ENCODE results near the gene DNMT3A.

DNMT3A gene

GRCh38 chr2:25252291-25253152, 89.2 kb downstream of the DNMT3A start:
- TF ChIP-seq, protein P1, sequence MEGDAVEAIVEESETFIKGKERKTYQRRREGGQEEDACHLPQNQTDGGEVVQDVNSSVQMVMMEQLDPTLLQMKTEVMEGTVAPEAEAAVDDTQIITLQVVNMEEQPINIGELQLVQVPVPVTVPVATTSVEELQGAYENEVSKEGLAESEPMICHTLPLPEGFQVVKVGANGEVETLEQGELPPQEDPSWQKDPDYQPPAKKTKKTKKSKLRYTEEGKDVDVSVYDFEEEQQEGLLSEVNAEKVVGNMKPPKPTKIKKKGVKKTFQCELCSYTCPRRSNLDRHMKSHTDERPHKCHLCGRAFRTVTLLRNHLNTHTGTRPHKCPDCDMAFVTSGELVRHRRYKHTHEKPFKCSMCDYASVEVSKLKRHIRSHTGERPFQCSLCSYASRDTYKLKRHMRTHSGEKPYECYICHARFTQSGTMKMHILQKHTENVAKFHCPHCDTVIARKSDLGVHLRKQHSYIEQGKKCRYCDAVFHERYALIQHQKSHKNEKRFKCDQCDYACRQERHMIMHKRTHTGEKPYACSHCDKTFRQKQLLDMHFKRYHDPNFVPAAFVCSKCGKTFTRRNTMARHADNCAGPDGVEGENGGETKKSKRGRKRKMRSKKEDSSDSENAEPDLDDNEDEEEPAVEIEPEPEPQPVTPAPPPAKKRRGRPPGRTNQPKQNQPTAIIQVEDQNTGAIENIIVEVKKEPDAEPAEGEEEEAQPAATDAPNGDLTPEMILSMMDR (IDR thresholded peaks at IDR 0.05; ENCODE audit: low read depth, low read length, missing control alignments), result no peak
- peak overlapping the region; percentile 17; the same call in 1 of the 2 replicates for H3K4me3 ChIP-seq (replicated peaks; ENCODE audit: low read depth, low read length)
- DNase-seq (ENCODE audit: extremely low read depth, low read depth), result no peak

GRCh38 chr2:25251422-25252273, 90.1 kb downstream of the DNMT3A start:
- peak overlapping the region; percentile 39 for H3K4me3 ChIP-seq (replicated peaks; ENCODE audit: low read depth, low read length)
- no peak for DNase-seq (ENCODE audit: extremely low read depth, low read depth)
- TF ChIP-seq, protein P1 (IDR thresholded peaks at IDR 0.05; ENCODE audit: low read depth, low read length, missing control alignments), result no peak

DNA sequence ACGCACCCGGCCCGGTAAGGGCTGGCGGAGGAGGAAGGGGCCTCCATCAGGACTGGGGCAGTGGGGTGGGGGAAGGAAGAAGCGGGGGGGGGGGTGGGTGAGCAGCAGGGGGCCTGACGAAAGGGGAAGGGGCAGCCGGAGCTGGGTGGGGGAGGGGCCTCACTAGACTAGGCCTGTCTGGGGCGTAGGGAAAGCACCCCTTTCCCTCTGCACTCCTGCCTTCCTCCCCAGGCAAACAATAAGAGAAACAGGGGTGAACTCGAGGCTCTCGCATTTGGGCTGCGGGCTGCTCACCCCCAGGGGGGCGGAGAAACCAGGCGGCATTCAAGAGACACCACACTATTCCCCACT, 90.7 kb downstream of the DNMT3A start:
- TF ChIP-seq, protein P1 (IDR thresholded peaks at IDR 0.05; ENCODE audit: low read depth, low read length, missing control alignments), result no peak

DNA sequence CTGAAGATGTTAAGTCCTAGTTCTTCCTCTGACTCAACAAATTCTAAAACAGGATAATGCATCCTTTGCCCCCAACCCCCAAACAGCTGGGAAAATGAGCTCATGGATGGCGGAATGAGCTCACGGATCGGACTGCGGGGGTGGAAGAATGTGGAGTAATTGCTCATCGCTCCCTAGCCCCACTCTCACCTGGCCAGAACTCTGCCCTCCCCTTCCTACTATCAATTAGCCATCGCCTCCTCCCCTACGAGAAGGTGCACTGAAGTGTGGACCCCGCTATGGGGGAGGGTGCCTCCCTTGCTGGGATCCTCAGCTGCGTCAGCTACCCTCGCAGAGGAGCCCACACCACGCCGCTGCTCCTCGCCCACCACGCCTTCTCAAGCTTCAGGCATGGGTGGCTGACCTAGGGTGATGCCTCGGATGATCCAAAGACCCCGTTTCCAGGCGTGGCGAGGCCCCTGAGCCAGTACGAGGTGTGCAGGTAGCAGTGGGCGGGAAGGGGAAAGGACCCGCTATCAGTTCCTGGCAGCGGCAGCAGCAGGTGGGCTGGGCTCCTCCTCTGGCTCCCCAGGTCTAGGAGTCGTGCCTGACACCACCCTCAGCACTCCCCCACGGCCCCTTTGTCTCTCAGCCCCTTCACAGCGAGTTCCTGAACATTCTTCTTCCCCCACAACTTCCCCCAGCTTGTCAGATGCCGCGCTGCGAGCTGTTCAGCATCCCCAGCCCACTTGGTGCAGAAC, 91.2 kb downstream of the DNMT3A start:
- DNase-seq (ENCODE audit: extremely low read depth, low read depth), result peak; percentile 30
- TF ChIP-seq, protein P1 (IDR thresholded peaks at IDR 0.05; ENCODE audit: low read depth, low read length, missing control alignments), result no peak

More for the DNA sequence above, 90.7 kb downstream of the DNMT3A start:
- DNase-seq (ENCODE audit: extremely low read depth, low read depth), result no peak
- H3K4me3 ChIP-seq (replicated peaks; ENCODE audit: low read depth, low read length), result peak overlapping the region; percentile 39

GRCh38 chr2:25249785-25250184, 91.9 kb downstream of the DNMT3A start:
- no peak overlapping the region for H3K4me3 ChIP-seq (replicated peaks; ENCODE audit: low read depth, low read length)
- no peak for DNase-seq (ENCODE audit: extremely low read depth, low read depth)
- TF ChIP-seq, protein P1 (IDR thresholded peaks at IDR 0.05; ENCODE audit: low read depth, low read length, missing control alignments), result no peak

More for the DNA sequence above, 91.2 kb downstream of the DNMT3A start:
- peak overlapping the region; percentile 14; the same call in 1 of the 2 replicates for H3K4me3 ChIP-seq (replicated peaks; ENCODE audit: low read depth, low read length)

GRCh38 chr2:25247792-25248512, 93.8 kb downstream of the DNMT3A start:
- DNase-seq (ENCODE audit: extremely low read depth, low read depth), result no peak
- TF ChIP-seq, protein P1 (IDR thresholded peaks at IDR 0.05; ENCODE audit: low read depth, low read length, missing control alignments), result no peak
- H3K4me3 ChIP-seq (replicated peaks; ENCODE audit: low read depth, low read length), result no peak overlapping the region

Measured in HFF-Myc (cell line).